AG04450 (cell line): ENCODE results near the gene LIN52. TPM values are rescaled to one million over a fixed set of nuclear protein-coding genes. Genes with fewer than 3 reads are reported as not detected.

Experiments
- CTCF ChIA-PET: fragments of 300-600, 350-600 bp; formaldehyde crosslinking; extraction: SDS; loops from one replicate; lab custom pipeline; 2022; ENCODE audit warnings: antibody characterized with exemption, inconsistent platforms; lab: Charles Lee
- POLR2A ChIA-PET: fragments of 350-600 bp; formaldehyde crosslinking; extraction: SDS; loops from one replicate; lab custom pipeline; 2021; ENCODE audit warnings: antibody characterized with exemption, inconsistent platforms; lab: Yijun Ruan, JAX
- DNase-seq: peaks from one replicate; pipeline ENCODE4 v3.0.0-alpha.2; 2011; ENCODE audit warnings: low read depth, low spot score
- H3K27ac ChIP-seq: one replicate; pipeline ENCODE4 v1.5.1; 2012; ENCODE audit warnings: low read depth, low read length, control low read depth
- H3K27me3 ChIP-seq: one replicate; pipeline ENCODE4 v1.6.0; 2012; ENCODE audit warnings: low read length; ENCODE audit not compliant: control insufficient read depth, insufficient read depth
- H3K4me3 ChIP-seq: 2 replicates; pipeline ENCODE4 v1.5.1; 2011; ENCODE audit warnings: mild to moderate bottlenecking, low read depth, low read length, control low read depth
- H3K9me3 ChIP-seq: 2 replicates; pipeline ENCODE4 v1.5.1; 2012; ENCODE audit warnings: low read length; ENCODE audit not compliant: control insufficient read depth, insufficient read depth
- polyA plus RNA-seq: library from polyadenylated mRNA; depleted of rRNA; stranded (reverse); fragments of >200 nt; gene quantifications from 2 replicates; pipeline ENCODE4 v1.2.3, GENCODE V29; 2011
- TF ChIP-seq, protein P1 (sequence below): IDR thresholded peaks from 2 replicates; pipeline ENCODE4 v1.5.1; 2011; ENCODE audit warnings: low read depth, low read length, control low read depth, inconsistent platforms

LIN52 gene
- polyA plus RNA-seq, 1 experiment: 10.6 TPM

DNA sequence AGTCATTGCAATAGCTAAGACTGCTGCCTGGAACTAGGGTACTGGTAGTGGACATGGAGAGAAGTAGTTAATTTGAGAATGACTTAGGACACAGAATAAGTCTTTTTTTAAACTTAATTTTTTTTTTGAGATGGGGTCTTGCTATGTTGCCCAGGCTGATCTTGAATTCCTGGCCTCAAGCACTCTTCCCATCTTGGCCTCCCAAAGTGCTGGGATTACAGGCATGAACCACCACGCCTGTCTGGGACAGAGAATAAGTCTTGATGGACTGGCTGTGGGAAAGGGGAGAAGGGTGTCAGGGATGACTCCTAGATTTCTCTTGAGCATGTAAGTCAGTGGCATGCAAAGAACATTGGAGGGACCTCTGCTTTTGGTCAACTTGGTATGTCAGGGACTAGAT, 42.9 kb downstream of the LIN52 start:
- ChIA-PET POLR2A (interaction anchor here (0.6 kb wide), 1 partner anchor 36 kb away, joined by 3 read pairs; no protein-coding TSS in a partner anchor), CTCF (no interaction called here)
- no peaks in the 10 kb centered on the region for H3K9me3 ChIP-seq
- H3K27me3 ChIP-seq: no peaks in the 10 kb centered on the region
- H3K4me3 ChIP-seq: no peak overlapping the region
- H3K27ac ChIP-seq: no peak overlapping the region
- TF ChIP-seq, protein P1, sequence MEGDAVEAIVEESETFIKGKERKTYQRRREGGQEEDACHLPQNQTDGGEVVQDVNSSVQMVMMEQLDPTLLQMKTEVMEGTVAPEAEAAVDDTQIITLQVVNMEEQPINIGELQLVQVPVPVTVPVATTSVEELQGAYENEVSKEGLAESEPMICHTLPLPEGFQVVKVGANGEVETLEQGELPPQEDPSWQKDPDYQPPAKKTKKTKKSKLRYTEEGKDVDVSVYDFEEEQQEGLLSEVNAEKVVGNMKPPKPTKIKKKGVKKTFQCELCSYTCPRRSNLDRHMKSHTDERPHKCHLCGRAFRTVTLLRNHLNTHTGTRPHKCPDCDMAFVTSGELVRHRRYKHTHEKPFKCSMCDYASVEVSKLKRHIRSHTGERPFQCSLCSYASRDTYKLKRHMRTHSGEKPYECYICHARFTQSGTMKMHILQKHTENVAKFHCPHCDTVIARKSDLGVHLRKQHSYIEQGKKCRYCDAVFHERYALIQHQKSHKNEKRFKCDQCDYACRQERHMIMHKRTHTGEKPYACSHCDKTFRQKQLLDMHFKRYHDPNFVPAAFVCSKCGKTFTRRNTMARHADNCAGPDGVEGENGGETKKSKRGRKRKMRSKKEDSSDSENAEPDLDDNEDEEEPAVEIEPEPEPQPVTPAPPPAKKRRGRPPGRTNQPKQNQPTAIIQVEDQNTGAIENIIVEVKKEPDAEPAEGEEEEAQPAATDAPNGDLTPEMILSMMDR: no peak
- no peak for DNase-seq

DNA sequence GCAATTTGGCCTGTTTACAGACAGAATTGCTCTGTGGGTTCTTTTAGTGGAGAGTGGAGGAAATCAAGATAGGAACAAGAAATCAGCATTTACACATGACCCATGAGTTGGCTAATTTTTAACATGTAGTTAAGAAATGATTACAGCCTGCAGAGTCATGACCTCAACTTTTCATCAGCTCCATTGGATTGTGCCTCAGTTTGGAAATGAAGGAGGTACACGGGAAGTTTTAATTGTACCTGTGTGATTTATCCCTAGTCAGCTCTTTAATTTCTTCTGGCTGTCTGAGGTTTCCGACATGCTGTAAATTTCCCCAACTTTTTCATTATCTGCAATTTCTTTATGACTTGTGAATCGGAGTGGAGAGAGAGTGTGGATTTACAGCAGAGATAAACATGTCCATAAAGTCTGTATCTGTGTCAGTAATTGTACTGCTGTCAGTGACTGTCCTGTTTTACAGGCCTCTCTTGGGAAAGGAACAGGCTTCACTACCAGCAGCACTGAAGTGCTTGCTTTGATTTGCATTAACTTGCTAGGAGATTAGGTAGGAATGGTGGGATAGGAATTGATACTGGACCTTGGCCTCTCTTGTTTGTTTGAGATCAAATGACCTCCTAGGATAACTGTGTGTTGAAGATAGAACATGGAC, 49.2 kb downstream of the LIN52 start:
- ChIA-PET CTCF (interaction anchor here (0.6 kb wide), 1 partner anchor 121 kb away, joined by 3 read pairs; no protein-coding TSS in a partner anchor), POLR2A (no interaction called here)
- Histone ChIP-seq H3K9me3 (no peaks in the 10 kb centered on the region), H3K27me3 (no peaks in the 10 kb centered on the region), H3K27ac (no peak overlapping the region), H3K4me3 (no peak overlapping the region)
- no peak for DNase-seq
- TF ChIP-seq, protein P1: no peak

DNA sequence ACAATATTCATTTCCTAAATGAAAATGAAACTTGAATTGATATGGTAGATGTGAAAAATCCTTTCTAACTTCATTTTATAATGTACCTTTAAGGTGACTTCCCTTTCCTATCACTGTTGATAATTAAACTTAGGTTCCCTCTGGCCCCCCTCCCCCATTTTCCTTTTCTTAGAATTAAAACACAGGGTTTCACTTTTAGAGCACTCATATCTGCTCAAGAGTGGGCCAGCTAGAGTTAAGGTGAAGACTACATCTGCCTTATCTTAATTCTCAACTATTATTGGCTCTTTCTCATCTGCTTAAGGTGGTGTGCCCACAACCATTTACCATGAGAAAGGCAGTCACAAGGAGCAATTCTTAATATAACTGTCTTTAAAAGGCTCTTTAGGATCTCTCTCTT, 49.7 kb downstream of the LIN52 start:
- no peak for DNase-seq
- Histone ChIP-seq H3K4me3 (no peak overlapping the region), H3K27ac (no peak overlapping the region), H3K27me3 (no peaks in the 10 kb centered on the region), H3K9me3 (no peaks in the 10 kb centered on the region)
- TF ChIP-seq, protein P1: no peak
- ChIA-PET POLR2A (no interaction called here), CTCF (interaction anchor here (0.6 kb wide), 1 partner anchor 120 kb away, joined by 3 read pairs; no protein-coding TSS in a partner anchor)

DNA sequence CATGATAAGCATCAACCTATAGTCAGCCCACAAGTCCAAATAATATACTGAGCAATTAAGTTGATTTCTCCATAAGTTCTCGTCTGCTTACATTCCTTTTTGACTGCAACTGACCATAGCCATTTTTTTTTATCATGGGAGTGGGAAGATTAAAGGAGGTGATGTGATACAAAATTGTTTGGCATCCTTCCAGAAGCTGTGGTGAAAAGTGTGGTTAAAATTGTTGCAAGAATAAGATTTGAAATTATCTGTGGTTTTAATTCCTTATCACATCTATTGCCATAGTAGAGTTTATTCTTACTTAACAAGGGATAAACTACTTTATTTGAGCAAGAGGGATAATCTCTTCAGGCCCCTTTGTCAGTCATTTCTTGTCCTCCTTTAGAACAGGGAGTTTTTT, 50.7 kb downstream of the LIN52 start:
- ChIA-PET POLR2A (no interaction called here), CTCF (interaction anchor here (1.0 kb wide), 1 partner anchor 19 kb away, joined by 3 read pairs; no protein-coding TSS in a partner anchor)
- Histone ChIP-seq H3K27ac (no peak overlapping the region), H3K4me3 (no peak overlapping the region), H3K9me3 (no peaks in the 10 kb centered on the region), H3K27me3 (no peaks in the 10 kb centered on the region)
- DNase-seq: no peak
- TF ChIP-seq, protein P1: no peak

DNA sequence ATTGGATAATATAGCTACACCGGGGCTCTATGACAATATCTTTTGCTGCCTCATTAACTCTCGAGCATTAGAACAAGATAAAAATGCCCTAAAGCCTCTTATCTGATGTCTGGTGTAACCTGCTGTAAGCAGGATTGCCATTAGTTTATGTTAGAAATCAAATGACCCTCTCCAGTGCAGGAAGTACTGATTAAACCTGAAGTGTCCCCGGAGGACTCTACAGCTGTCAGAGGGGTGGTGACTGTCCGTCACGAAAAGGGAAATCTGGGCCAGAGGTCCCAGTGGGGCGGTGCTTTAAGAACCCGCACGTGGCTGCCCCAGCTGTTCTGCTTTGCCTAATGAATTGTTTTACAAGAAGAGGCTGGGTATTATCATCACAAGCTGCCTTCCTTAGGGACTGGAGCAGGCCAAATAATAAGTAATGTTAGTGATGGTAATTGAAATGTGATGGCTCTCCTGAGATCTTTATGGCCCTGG, 55.7 kb downstream of the LIN52 start:
- ChIA-PET CTCF (interaction anchor here (0.5 to 1.7 kb wide), 4 partner anchors 13 to 117 kb away, joined by 3 to 4 read pairs (median 3); no protein-coding TSS in a partner anchor), POLR2A (interaction anchor here (0.5 kb wide), 1 partner anchor 148 kb away, joined by 3 read pairs; no protein-coding TSS in a partner anchor)

More for the DNA sequence above, 55.7 kb downstream of the LIN52 start:
- TF ChIP-seq, protein P1: no peak
- H3K4me3 ChIP-seq: no peak overlapping the region
- no peaks in the 10 kb centered on the region for H3K27me3 ChIP-seq
- no peaks in the 10 kb centered on the region for H3K9me3 ChIP-seq
- no peak overlapping the region for H3K27ac ChIP-seq
- no peak for DNase-seq
